DOHH2 (cell line): ENCODE measurements around the gene PDE10A.

ENCODE experiments used
- EZH2phosphoT487 ChIP-seq: fragments of 200-600 bp; sonication (generic); IDR thresholded peaks from 2 replicates; pipeline ENCODE4 v1.6.1; 2017; ENCODE audit warnings: borderline replicate concordance, mild to moderate bottlenecking, antibody characterized with exemption, low read length, moderate library complexity, mixed read lengths
- TF ChIP-seq, protein P1 (sequence below): fragments of 200-600 bp; sonication (generic); IDR thresholded peaks from one replicate; pipeline ENCODE4 v1.5.1; 2014; ENCODE audit warnings: antibody characterized with exemption, mild to moderate bottlenecking, low read depth, low read length; ENCODE audit not compliant: poor library complexity, severe bottlenecking

DNA sequence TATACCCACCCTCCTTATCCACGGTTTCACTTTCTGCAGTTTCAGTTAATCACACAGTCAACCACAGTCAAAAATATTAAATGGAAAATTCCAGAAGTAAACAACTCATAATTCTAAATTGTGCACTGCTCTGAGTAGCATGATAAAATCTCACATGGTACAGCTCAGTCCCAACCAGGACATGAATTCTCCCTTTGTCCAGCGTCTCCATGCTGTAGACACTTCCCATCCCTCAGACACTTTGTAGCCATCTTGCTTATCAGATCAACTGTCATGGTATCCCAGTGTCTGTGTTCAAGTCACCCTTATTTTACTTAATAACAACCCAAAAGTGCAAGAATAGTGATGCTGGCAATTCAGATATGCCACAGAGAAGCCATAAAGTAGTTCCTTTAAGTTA, 94.7 kb downstream of the PDE10A start:
- TF ChIP-seq, protein P1, sequence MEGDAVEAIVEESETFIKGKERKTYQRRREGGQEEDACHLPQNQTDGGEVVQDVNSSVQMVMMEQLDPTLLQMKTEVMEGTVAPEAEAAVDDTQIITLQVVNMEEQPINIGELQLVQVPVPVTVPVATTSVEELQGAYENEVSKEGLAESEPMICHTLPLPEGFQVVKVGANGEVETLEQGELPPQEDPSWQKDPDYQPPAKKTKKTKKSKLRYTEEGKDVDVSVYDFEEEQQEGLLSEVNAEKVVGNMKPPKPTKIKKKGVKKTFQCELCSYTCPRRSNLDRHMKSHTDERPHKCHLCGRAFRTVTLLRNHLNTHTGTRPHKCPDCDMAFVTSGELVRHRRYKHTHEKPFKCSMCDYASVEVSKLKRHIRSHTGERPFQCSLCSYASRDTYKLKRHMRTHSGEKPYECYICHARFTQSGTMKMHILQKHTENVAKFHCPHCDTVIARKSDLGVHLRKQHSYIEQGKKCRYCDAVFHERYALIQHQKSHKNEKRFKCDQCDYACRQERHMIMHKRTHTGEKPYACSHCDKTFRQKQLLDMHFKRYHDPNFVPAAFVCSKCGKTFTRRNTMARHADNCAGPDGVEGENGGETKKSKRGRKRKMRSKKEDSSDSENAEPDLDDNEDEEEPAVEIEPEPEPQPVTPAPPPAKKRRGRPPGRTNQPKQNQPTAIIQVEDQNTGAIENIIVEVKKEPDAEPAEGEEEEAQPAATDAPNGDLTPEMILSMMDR, result no peak
- no peak for TF ChIP-seq EZH2phosphoT487
